ENCODE measurements around the gene CTSA. TPM values are rescaled to one million over a fixed set of nuclear protein-coding genes. Genes with fewer than 3 reads are reported as not detected.

CTSA gene
- total RNA-seq, 1 experiment from 2014 or later: 109 TPM

DNA sequence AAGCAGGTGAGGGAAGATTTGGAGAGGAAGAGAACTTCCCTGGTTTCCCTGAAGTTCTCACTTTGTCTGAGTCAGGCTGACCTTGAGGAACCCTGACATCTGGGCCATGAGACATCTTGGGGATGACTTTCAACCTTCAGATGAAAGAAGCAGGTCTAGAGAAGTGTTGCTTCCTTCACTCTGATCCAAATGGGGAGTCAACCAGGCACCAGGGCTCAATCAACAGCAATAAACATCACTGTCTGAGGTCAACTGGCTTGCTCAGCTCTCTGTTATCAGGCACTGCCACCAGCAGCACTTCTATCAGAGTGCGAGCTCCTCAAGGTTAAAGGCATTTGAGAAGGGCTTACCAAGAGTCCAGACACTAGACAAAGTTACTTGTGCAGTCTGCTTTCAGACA lies 40.2 kb upstream of the CTSA start:
- no peaks in the 10 kb centered on the region for H4K20me1 ChIP-seq (ENCODE audit: insufficient read depth)
- H3K4me3 ChIP-seq (replicated peaks in 1 of 2; ENCODE audit: low read depth in 1 of 2, low read length in 2 of 2): no peak overlapping the region
- H3K27ac ChIP-seq (ENCODE audit: low read depth, low read length): no peak overlapping the region
- no peaks in the 10 kb centered on the region for H3K9me2 ChIP-seq (ENCODE audit: insufficient read depth)
- no peaks in the 10 kb centered on the region for H3K9me3 ChIP-seq (ENCODE audit: control insufficient read depth in 1 of 2, insufficient read depth in 1 of 2, low read depth in 1 of 2, low read length in 2 of 2)
- no peak for TF ChIP-seq ZFX (IDR thresholded peaks at IDR 0.05)
- no peak for TF ChIP-seq RAD21 (IDR thresholded peaks at IDR 0.05; ENCODE audit: low read depth)
- TF ChIP-seq EZH2 (IDR thresholded peaks at IDR 0.05): no peak
- no peak for TF ChIP-seq POLR2A (IDR thresholded peaks at IDR 0.05; ENCODE audit: borderline replicate concordance, extremely low read depth, insufficient read depth, insufficient read length)
- TF ChIP-seq EGR1 (IDR thresholded peaks at IDR 0.05; ENCODE audit: low read depth): no peak
- no peak for TF ChIP-seq YY1 (IDR thresholded peaks at IDR 0.05; ENCODE audit: extremely low read depth, insufficient replicate concordance, low read depth, low read length)
- no peak for TF ChIP-seq SIN3A (IDR thresholded peaks at IDR 0.05; ENCODE audit: low read depth)
- TF ChIP-seq CEBPB (IDR thresholded peaks at IDR 0.05; ENCODE audit: low read depth): no peak
- no peak for TF ChIP-seq JUND (IDR thresholded peaks at IDR 0.05)
- no peak for TF ChIP-seq TCF7L2 (IDR thresholded peaks at IDR 0.05; ENCODE audit: borderline replicate concordance, extremely low read depth, insufficient read depth, insufficient read length)
- 0 out of 2 replicates have a peak, but pooled peaks cover 2% of the 10 kb centered on the region for H3K79me2 ChIP-seq (ENCODE audit: insufficient read depth, low read length)
- CTCF ChIA-PET: no interaction called here
- ATAC-seq (no peak), DNase-seq (ENCODE audit: low read depth, low spot score) (no peak)
- POLR2A ChIA-PET: no interaction called here
- RAD21 ChIA-PET (ENCODE audit: low non-redundant PET in 1 of 2, low total read pairs in 2 of 2, uncharacterized antibody in 2 of 2, unreplicated experiment in 2 of 2): no interaction called here
- H3K27me3 ChIP-seq (ENCODE audit: insufficient read depth, low read length): no peaks in the 10 kb centered on the region
- H3K36me3 ChIP-seq (ENCODE audit: control insufficient read depth in 1 of 2, insufficient read depth in 2 of 2, low read length in 2 of 2): peaks cover 0 to 2% of the 10 kb centered on the region in 2 experiments; a peak in 1 of 4 replicates
- intact Hi-C loops (cut with micrococcal nuclease): no loop called here
- no peak overlapping the region for H2AFZ ChIP-seq (ENCODE audit: low read depth, low read length, poor library complexity, severe bottlenecking)
- no peak overlapping the region for H3K9ac ChIP-seq (ENCODE audit: low read length)
- H3K4me1 ChIP-seq (ENCODE audit: control insufficient read depth in 1 of 2, insufficient read depth in 2 of 2, low read length in 2 of 2): peaks cover 0 to under 1% of the 10 kb centered on the region in 2 experiments; a peak in 3 of 4 replicates
- no TSS peak for BruUV-seq (replicated peaks)
- H3K4me2 ChIP-seq (ENCODE audit: low read length): no peak overlapping the region

DNA sequence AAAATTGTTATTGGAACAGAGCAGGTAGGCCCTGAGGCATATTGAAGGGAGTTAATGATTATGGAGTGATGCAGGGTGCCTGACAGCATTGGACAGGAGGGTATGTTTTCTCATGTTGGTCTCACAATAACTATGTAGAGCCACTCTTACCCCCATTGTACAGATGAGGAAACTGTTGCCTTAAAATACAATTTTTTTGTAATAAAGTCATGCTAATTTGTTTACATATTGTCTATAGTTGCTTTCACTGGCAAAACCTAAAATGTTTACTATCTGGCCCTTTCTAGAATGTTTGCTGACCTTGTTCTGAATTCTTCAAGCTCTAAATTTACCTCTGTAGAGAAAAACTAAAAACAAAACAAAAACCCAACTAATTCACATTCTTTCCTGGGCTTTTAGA lies 39.6 kb upstream of the CTSA start:
- no TSS peak for BruUV-seq (replicated peaks)
- H4K20me1 ChIP-seq (ENCODE audit: insufficient read depth): no peaks in the 10 kb centered on the region
- H3K9me3 ChIP-seq (ENCODE audit: control insufficient read depth in 1 of 2, insufficient read depth in 1 of 2, low read depth in 1 of 2, low read length in 2 of 2): no peaks in the 10 kb centered on the region
- H3K4me3 ChIP-seq (replicated peaks in 1 of 2; ENCODE audit: low read depth in 1 of 2, low read length in 2 of 2): no peak overlapping the region
- no peak overlapping the region for H3K27ac ChIP-seq (ENCODE audit: low read depth, low read length)
- intact Hi-C loops (cut with micrococcal nuclease): no loop called here
- H3K9me2 ChIP-seq (ENCODE audit: insufficient read depth): no peaks in the 10 kb centered on the region
- ChIA-PET CTCF (no interaction called here), RAD21 (ENCODE audit: low non-redundant PET in 1 of 2, low total read pairs in 2 of 2, uncharacterized antibody in 2 of 2, unreplicated experiment in 2 of 2) (no interaction called here), POLR2A (interaction anchor here (0.7 kb wide), 1 partner anchor 17 kb away, joined by 4 read pairs; no protein-coding TSS in a partner anchor)
- no peak for TF ChIP-seq EGR1 (IDR thresholded peaks at IDR 0.05; ENCODE audit: low read depth)
- peaks cover 0 to 6% of the 10 kb centered on the region in 2 experiments; a peak in 3 of 4 replicates for H3K4me1 ChIP-seq (ENCODE audit: control insufficient read depth in 1 of 2, insufficient read depth in 2 of 2, low read length in 2 of 2)
- no peaks in the 10 kb centered on the region for H3K27me3 ChIP-seq (ENCODE audit: insufficient read depth, low read length)
- DNase-seq (ENCODE audit: low read depth, low spot score): no peak
- peaks cover 0 to 2% of the 10 kb centered on the region in 2 experiments; a peak in 1 of 4 replicates for H3K36me3 ChIP-seq (ENCODE audit: control insufficient read depth in 1 of 2, insufficient read depth in 2 of 2, low read length in 2 of 2)
- ATAC-seq: no peak
- no peak overlapping the region for H2AFZ ChIP-seq (ENCODE audit: low read depth, low read length, poor library complexity, severe bottlenecking)
- no peak overlapping the region for H3K9ac ChIP-seq (ENCODE audit: low read length)
- no peak overlapping the region for H3K4me2 ChIP-seq (ENCODE audit: low read length)
- H3K79me2 ChIP-seq (ENCODE audit: insufficient read depth, low read length): 0 out of 2 replicates have a peak, but pooled peaks cover 7% of the 10 kb centered on the region
